Spinal cord (tissue), 10 donors: Measurements from ENCODE around the gene NTN3. TPM values are rescaled to one million over a fixed set of nuclear protein-coding genes. Genes with fewer than 3 reads are reported as not detected.
"Not testable (repeated sequence)": the region's sequence is repeated elsewhere in the genome, so short reads cannot be mapped to it uniquely, and the experiment has no call there.

Experiments used
- DNase-seq, 6 donors: peaks; one replicate each; pipeline versions ENCODE4 v3.0.0 to v3.0.0-alpha.2; 2013 to 2015; ENCODE audit warnings: low spot score in 6 of 6, low read depth in 4 of 6
- H3K27ac ChIP-seq: one replicate; pipeline ENCODE4 v1.5.1; 2013; ENCODE audit warnings: low read depth, low read length, control low read depth
- H3K27me3 ChIP-seq: one replicate; pipeline ENCODE4 v1.6.1; 2013; ENCODE audit warnings: low read length; ENCODE audit not compliant: control insufficient read depth, insufficient read depth
- H3K36me3 ChIP-seq: one replicate; pipeline ENCODE4 v1.6.1; 2013; ENCODE audit warnings: low read length; ENCODE audit not compliant: control insufficient read depth, insufficient read depth
- H3K4me1 ChIP-seq: one replicate; pipeline ENCODE4 v1.6.1; 2013; ENCODE audit warnings: low read length; ENCODE audit not compliant: control insufficient read depth, insufficient read depth
- H3K4me3 ChIP-seq: one replicate; pipeline ENCODE4 v1.5.1; 2013; ENCODE audit warnings: low read depth, low read length, control low read depth
- H3K9me3 ChIP-seq: one replicate; pipeline ENCODE4 v1.6.1; 2013; ENCODE audit warnings: low read length; ENCODE audit not compliant: control insufficient read depth, insufficient read depth
- WGBS: methylation state at CpG from one replicate; pipeline ENCODE4 v1.1.5; 2013; ENCODE audit warnings: missing lambda C conversion rate; ENCODE audit not compliant: insufficient coverage; 5-methylcytosine and 5-hydroxymethylcytosine counted together
- polyA plus RNA-seq, 2 donors: library from polyadenylated mRNA; unstranded; fragments of 120-200 nt; gene quantifications; one replicate each; pipeline ENCODE4 v1.2.1, GENCODE V29; 2013; ENCODE audit not compliant: insufficient read length in 2 of 2
- total RNA-seq, 2 donors: library from RNA; depleted of rRNA in 1 of 2; stranded (reverse); fragments of 120-200 nt in 1 of 2; fragments of >200 nt in 1 of 2; gene quantifications; one replicate each; pipeline versions ENCODE4 v1.2.3 to v1.2.4, GENCODE V29; 2013 to 2014
- donor health status: healthy.

Gene NTN3
- total and polyA plus RNA-seq, 4 donors: 1.6 to 3.9 (median 3.0) TPM

- H3K27me3 ChIP-seq: no peaks in the 10 kb centered on the region
- H3K9me3 ChIP-seq: no peaks in the 10 kb centered on the region
- 98% methylated on average over 8 of the region's 11 CpGs for WGBS
- H3K36me3 ChIP-seq: peaks cover 67% of the 10 kb centered on the region
- H3K27ac ChIP-seq: no peak overlapping the region
- H3K4me3 ChIP-seq: no peak overlapping the region
- no peak for DNase-seq
- no peaks in the 10 kb centered on the region for H3K4me1 ChIP-seq
These were observed 31.5 kb upstream of the NTN3 start for GRCh38 chr16:2439598-2439997.

DNA sequence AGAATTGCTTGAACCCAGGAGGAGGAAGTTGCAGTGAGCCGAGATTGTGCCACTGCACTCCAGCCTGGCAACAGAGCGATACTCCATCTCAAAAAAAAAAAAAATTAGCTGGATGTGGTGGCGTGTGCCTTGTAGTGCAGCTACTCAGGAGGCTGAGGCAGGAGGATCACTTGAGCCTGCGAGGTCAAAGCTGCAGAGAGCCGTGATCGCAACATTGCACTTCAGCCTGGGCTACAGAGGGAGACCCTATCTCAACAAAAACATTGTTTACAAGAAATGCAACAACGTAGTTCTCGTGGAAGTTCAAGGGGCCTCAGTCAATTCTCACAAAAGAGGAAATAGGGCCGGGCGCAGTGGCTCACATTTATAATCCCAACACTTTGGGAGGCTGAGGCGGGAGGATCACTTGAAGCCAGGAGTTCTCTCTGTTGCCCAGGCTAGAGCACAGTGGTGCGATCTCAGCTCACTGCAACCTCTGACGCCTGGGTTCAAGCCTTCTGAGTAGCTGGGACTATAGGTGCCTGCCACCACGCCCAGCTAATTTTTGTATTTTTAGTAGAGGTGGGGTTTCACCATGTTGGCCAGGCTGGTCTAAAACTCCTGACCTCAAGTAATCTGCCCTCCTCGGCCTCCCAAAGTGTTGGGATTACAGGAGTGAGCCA is 29.8 kb upstream of the NTN3 start:
- WGBS: 89% methylated on average over 10 of the region's 15 CpGs
- H3K4me3 ChIP-seq, H3K4me1 ChIP-seq, H3K27me3 ChIP-seq, H3K9me3 ChIP-seq, H3K27ac ChIP-seq, DNase-seq: not testable (repeated sequence)
- H3K36me3 ChIP-seq: peaks cover 74% of the 10 kb centered on the region

GRCh38 chr16:2443555-2443954 is 27.5 kb upstream of the NTN3 start:
- H3K4me3 ChIP-seq: no peak overlapping the region
- DNase-seq: no peak
- 88% methylated on average over 7 of the region's 9 CpGs for whole genome bisulfite sequencing
- no peaks in the 10 kb centered on the region for H3K9me3 ChIP-seq
- no peak overlapping the region for H3K27ac ChIP-seq
- peaks cover 73% of the 10 kb centered on the region for H3K36me3 ChIP-seq
- H3K4me1 ChIP-seq: no peaks in the 10 kb centered on the region
- H3K27me3 ChIP-seq: no peaks in the 10 kb centered on the region

DNA sequence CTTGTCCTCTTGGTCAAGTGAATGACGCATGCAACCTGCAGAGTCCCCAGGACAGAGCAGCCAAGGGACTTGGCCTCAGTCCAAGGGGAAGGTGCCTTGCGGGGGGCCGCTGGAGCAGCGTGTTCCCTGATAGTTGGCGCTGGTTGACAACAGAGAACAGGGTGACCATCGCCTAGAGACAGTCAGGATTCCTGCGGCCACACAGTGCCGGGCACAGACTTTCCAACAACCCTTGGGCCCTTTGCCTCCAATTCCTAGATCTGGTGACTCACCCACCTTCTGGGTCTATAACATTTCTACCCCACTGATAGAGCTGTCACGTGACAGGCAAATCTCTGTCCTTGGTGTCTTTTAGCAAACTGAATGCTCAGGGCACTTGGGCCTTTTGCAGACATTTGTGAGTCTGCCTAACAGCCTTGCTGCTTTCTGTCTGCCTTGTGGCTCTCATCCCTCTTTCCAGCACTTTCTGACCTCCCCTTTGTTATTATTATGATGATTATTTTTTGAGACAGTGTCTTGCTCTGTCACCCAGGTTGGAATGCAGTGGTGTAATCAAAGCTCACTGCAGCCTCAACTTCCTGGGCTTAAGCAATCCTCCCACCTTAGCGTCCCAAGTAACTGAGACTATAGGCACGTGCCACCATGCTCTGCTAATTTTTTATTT is 23.0 kb upstream of the NTN3 start:
- Histone ChIP-seq H3K9me3 (no peaks in the 10 kb centered on the region), H3K4me3 (no peak overlapping the region), H3K27ac (no peak overlapping the region), H3K4me1 (no peaks in the 10 kb centered on the region), H3K27me3 (no peaks in the 10 kb centered on the region), H3K36me3 (peaks cover 86% of the 10 kb centered on the region)
- no peak for DNase-seq
- WGBS: 94% methylated on average over 9 of the region's 11 CpGs

DNA sequence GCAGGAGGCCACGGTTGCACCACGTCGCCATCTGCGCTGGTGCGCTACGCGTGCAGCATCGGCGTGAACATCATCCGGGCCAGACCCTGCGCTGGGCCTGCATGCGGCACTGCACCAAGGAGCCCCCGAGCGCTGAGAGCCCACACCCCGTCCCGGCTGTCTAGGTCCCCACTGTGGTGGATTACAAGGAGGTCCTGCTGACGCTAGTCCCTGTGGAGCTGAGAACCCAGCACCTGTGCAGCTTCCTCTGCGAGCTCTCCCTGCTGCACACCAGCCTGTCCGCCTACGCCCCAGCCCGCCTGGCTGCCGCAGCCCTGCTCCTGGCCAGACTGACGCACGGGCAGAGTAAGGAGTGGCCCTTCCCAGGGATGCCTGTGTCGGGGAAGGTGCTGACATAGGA is 22.0 kb upstream of the NTN3 start:
- no peak for DNase-seq
- Histone ChIP-seq H3K27me3 (no peaks in the 10 kb centered on the region), H3K9me3 (no peaks in the 10 kb centered on the region), H3K4me3 (no peak overlapping the region), H3K4me1 (no peaks in the 10 kb centered on the region), H3K36me3 (peaks cover 90% of the 10 kb centered on the region), H3K27ac (no peak overlapping the region)
- WGBS: 96% methylated on average over 25 of the region's 25 CpGs

DNA sequence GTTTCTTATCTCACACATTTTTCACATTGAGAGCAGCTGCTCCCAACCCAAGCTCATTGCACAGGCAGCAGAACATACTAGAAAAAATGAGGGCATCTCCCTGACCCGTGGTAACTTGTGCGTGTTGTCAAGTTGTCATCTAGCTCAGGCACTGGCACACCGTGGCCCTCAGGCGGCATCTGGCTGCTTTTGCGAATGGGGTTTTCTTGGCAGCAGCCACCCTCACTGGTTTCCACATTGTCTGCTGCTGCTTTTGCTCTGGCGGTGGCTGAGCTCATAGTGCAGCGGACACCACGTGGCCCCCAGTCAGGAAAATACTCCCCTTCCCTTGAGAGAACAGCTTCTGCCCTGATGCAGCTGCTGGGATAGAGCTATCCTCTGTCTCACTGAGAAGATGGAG is 20.6 kb upstream of the NTN3 start:
- no peaks in the 10 kb centered on the region for H3K27me3 ChIP-seq
- H3K36me3 ChIP-seq: peaks cover 93% of the 10 kb centered on the region
- H3K27ac ChIP-seq: no peak overlapping the region
- WGBS: 78% methylated on average over 8 of the region's 8 CpGs
- H3K9me3 ChIP-seq: no peaks in the 10 kb centered on the region
- DNase-seq: no peak
- no peaks in the 10 kb centered on the region for H3K4me1 ChIP-seq
- H3K4me3 ChIP-seq: no peak overlapping the region

GRCh38 chr16:2450975-2451381 is 20.1 kb upstream of the NTN3 start:
- no peak for DNase-seq
- no peak overlapping the region for H3K27ac ChIP-seq
- H3K4me3 ChIP-seq: no peak overlapping the region
- H3K36me3 ChIP-seq: peaks cover 93% of the 10 kb centered on the region
- no peaks in the 10 kb centered on the region for H3K4me1 ChIP-seq
- 96% methylated on average over 17 of the region's 19 CpGs for WGBS
- H3K27me3 ChIP-seq: no peaks in the 10 kb centered on the region
- no peaks in the 10 kb centered on the region for H3K9me3 ChIP-seq

DNA sequence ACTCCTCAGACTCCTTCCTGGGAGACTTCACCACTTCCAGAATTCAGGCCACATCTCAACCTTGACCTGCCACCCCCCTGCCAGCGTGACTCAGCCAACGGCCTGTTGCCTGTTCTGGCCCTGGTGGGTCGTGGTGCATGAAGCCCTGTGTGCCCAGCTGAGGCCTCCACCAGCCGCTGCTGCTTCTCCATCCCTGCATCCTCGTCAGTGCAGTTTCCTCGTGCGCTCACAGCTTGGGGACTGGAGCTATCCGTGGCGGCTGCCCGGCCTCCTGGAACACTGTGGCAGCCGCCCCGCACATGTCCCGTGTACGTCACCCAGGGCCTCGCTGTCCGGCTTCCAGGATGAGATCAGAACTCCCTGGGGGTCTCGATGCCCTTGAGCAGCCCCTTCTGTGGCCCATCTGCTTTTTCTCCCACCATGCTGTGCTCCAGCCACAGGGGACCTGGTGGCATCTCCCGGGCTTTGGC is 19.2 kb upstream of the NTN3 start:
- H3K36me3 ChIP-seq: peaks cover 93% of the 10 kb centered on the region
- H3K27ac ChIP-seq: no peak overlapping the region
- H3K4me3 ChIP-seq: no peak overlapping the region
- no peaks in the 10 kb centered on the region for H3K27me3 ChIP-seq
- no peaks in the 10 kb centered on the region for H3K9me3 ChIP-seq
- no peak for DNase-seq
- no peaks in the 10 kb centered on the region for H3K4me1 ChIP-seq
- 91% methylated on average over 18 of the region's 18 CpGs for WGBS

DNA sequence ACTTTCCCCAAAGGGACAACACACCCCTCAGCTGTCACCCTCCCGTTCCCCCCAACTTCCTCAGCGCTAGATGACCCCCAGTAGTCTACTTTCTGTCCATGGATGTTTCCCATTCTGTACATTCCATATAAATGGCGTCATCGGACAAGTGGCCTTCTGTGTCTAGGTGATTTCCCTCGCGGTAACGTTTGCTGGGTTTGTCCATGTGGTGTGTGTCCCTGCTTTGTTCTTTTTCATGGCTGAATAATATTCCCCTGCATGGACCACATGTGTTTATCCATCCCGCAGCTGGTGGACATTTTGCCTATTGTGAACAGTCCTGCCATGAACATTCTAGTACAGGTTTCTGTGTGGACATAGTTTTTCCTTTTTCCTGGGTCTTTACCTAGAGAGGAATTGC is 18.4 kb upstream of the NTN3 start:
- Histone ChIP-seq H3K4me1 (no peaks in the 10 kb centered on the region), H3K9me3 (no peaks in the 10 kb centered on the region), H3K27ac (no peak overlapping the region), H3K36me3 (peaks cover 94% of the 10 kb centered on the region), H3K27me3 (no peaks in the 10 kb centered on the region), H3K4me3 (no peak overlapping the region)
- DNase-seq: no peak
- 96% methylated on average over 6 of the region's 8 CpGs for WGBS
